Neural crest cell (in vitro differentiated cells): ENCODE results near the gene ENTREP1. TPM values are rescaled to one million over a fixed set of nuclear protein-coding genes. Genes with fewer than 3 reads are reported as not detected.

ENCODE experiments used
- DNase-seq: peaks from one replicate; pipeline ENCODE4 v3.0.0; 2021; ENCODE audit warnings: low read depth, mixed read lengths, low spot score
- H3K27ac Mint-ChIP-seq: one replicate; pipeline ENCODE4 v1.8.0; 2021; ENCODE audit warnings: mild to moderate bottlenecking, mixed read lengths; ENCODE audit not compliant: unreplicated experiment
- H3K27me3 Mint-ChIP-seq: 2 replicates; pipeline ENCODE4 v1.8.0; 2021; ENCODE audit warnings: low read depth, mild to moderate bottlenecking, mixed read lengths
- H3K36me3 Mint-ChIP-seq: 2 replicates; pipeline ENCODE4 v1.8.0; 2021; ENCODE audit warnings: low read depth, mild to moderate bottlenecking, mixed read lengths
- H3K4me1 Mint-ChIP-seq: 2 replicates; pipeline ENCODE4 v1.8.0; 2021; ENCODE audit warnings: mixed read lengths
- H3K4me3 Mint-ChIP-seq: one replicate; pipeline ENCODE4 v1.8.0; 2021; ENCODE audit warnings: mild to moderate bottlenecking, mixed read lengths
- H3K9me3 Mint-ChIP-seq: 2 replicates; pipeline ENCODE4 v1.8.0; 2021; ENCODE audit warnings: mixed read lengths
- CTCF ChIP-seq: fragments of 200-600 bp; sonication (generic); conservative IDR thresholded peaks from 2 replicates; pipeline ENCODE4 v1.5.0; 2021; ENCODE audit warnings: antibody characterized with exemption, mild to moderate bottlenecking
- total RNA-seq: library from RNA; stranded (reverse); gene quantifications from 2 replicates; pipeline ENCODE4 v1.2.1, GENCODE V29; 2021

The ENTREP1 gene
- total RNA-seq, 1 donor from 2014 or later = 0.44 TPM

DNA sequence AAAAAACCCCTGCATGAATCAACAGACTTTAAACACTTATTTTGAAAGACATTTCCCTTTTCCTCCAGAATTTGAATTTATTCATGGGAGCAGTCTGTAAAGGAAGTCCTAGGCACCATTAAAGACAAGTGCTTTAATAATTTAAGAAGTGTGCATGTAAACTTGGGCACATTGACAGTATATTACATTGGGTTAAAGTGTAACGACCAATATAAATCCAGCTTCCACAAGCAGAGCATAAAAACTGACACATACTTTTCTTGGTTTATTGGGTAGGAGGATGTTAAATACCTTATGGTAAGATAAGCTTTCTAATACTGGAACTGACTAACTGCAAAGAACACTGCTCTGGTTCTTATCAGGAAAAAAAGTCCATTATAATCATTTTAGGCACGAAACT is 1.2 kb upstream of the ENTREP1 start:
- H3K9me3 Mint-ChIP-seq = no peaks in the 10 kb centered on the region
- peaks cover 21% of the 10 kb centered on the region for H3K4me1 Mint-ChIP-seq
- TF ChIP-seq CTCF = no peak
- no peaks in the 10 kb centered on the region for H3K36me3 Mint-ChIP-seq
- peak overlapping the region; percentile 86 for H3K4me3 Mint-ChIP-seq
- H3K27me3 Mint-ChIP-seq = peaks cover 82% of the 10 kb centered on the region
- H3K27ac Mint-ChIP-seq = no peak overlapping the region
- DNase-seq = no peak

DNA sequence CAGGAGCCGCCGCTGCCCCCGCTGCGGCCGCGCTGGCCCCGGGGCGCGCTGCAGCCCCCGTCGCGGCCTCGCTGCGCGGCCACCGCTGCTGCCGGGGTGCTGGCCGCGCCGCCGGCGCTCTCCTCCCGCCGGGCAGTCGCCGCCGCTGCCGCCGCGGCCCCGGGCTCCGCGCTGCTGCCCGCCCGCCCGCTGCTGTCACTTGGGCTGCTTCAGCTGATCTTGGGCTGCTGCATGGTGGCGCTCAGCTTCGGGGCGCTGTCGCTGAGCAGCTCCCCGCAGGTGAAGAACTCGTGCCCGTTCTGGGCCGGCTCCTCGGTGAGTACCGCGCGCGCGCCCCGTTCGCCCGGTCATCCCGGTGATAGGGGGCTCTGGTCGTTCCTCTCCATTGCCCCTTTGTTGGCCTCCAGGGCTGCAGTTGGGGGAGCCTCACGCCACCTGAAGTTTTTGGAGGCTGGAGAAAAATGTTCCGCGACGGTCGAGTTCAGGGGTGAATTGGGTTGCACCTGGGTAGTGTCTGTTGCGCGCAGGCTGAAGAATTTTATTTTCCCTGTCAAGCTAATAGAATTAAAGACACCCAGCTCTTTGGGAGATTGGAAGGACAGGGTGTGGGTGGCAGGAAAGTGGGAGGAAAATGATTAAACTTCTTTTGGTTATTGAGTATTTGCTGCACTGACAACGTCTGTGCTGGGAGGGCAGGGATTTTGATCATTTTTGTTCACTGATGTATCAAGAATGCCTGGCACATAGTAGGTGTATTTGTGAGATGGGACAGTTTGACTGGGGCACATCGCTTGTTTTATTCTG is 596 bp downstream of the ENTREP1 start:
- no peak for TF ChIP-seq CTCF

DNA sequence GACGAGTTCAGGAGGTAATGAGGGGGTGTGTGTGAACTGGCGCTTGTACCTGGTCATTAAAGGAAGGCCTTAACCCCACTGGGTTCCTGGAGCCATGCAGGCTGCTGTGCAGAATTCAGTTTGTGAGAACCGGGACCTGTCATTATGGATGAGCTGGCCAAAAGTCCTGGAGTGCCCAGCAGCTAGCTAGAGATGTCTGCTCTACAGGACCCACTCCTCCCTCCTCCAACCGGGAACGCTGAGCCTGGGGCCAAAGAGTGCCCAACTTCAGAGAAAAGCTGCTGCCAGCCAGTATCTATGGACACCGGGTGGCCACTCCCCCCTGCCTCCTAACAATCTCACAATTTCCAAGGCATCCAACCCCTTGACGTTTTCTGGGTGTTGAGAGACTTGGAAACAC is 1.2 kb downstream of the ENTREP1 start:
- no peaks in the 10 kb centered on the region for H3K9me3 Mint-ChIP-seq
- H3K27me3 Mint-ChIP-seq = peaks cover 83% of the 10 kb centered on the region
- H3K4me1 Mint-ChIP-seq = peaks cover 12% of the 10 kb centered on the region
- H3K36me3 Mint-ChIP-seq = no peaks in the 10 kb centered on the region
- peak overlapping the region; percentile 76 for H3K4me3 Mint-ChIP-seq
- no peak overlapping the region for H3K27ac Mint-ChIP-seq
- TF ChIP-seq CTCF = no peak
- DNase-seq = no peak

More for the DNA sequence above, 596 bp downstream of the ENTREP1 start:
- no peaks in the 10 kb centered on the region for H3K9me3 Mint-ChIP-seq
- H3K27ac Mint-ChIP-seq = no peak overlapping the region
- peaks cover 85% of the 10 kb centered on the region for H3K27me3 Mint-ChIP-seq
- DNase-seq = no peak
- peaks cover 12% of the 10 kb centered on the region for H3K4me1 Mint-ChIP-seq
- H3K4me3 Mint-ChIP-seq = peak overlapping the region; percentile 76
- no peaks in the 10 kb centered on the region for H3K36me3 Mint-ChIP-seq

GRCh38 chr9:69330580-69330979 is 5.6 kb downstream of the ENTREP1 start:
- no peaks in the 10 kb centered on the region for H3K9me3 Mint-ChIP-seq
- DNase-seq = no peak
- H3K4me1 Mint-ChIP-seq = peaks cover 6% of the 10 kb centered on the region
- TF ChIP-seq CTCF = no peak
- H3K4me3 Mint-ChIP-seq = no peak overlapping the region
- no peak overlapping the region for H3K27ac Mint-ChIP-seq
- no peaks in the 10 kb centered on the region for H3K36me3 Mint-ChIP-seq
- H3K27me3 Mint-ChIP-seq = peaks cover 58% of the 10 kb centered on the region

GRCh38 chr9:69331444-69331843 is 6.4 kb downstream of the ENTREP1 start:
- no peak for DNase-seq
- Mint-ChIP-seq H3K36me3 (no peaks in the 10 kb centered on the region), H3K27ac (no peak overlapping the region), H3K4me3 (no peak overlapping the region), H3K9me3 (no peaks in the 10 kb centered on the region), H3K4me1 (no peaks in the 10 kb centered on the region), H3K27me3 (peaks cover 50% of the 10 kb centered on the region)
- TF ChIP-seq CTCF = no peak
